DOHH2 (cell line): Measurements from ENCODE around the gene DYTN.

Experiments used
- H3F3A ChIP-seq: fragments of 200-600 bp; sonication (generic), shearing (Covaris generic); 2 replicates; pipeline ENCODE4 v1.6.0; 2016; ENCODE audit warnings: antibody characterized with exemption, mild to moderate bottlenecking; ENCODE audit not compliant: control insufficient read depth, insufficient read depth
- H3K27ac ChIP-seq: fragments of 200-600 bp; sonication (generic); 2 replicates; pipeline ENCODE4 v1.5.1; 2014; ENCODE audit warnings: low read depth, mild to moderate bottlenecking, low read length, moderate library complexity
- H3K27me3 ChIP-seq: fragments of 200-600 bp; sonication (generic); 2 replicates; pipeline ENCODE4 v1.6.1; 2014; ENCODE audit warnings: mild to moderate bottlenecking, low read length, mixed read lengths; ENCODE audit not compliant: control insufficient read depth
- H3K36me3 ChIP-seq: fragments of 200-600 bp; sonication (generic); 2 replicates; pipeline ENCODE4 v1.6.1; 2014; ENCODE audit warnings: mild to moderate bottlenecking, low read length, moderate library complexity, mixed read lengths; ENCODE audit not compliant: control insufficient read depth
- H3K4me1 ChIP-seq: fragments of 200-600 bp; sonication (generic); 2 replicates; pipeline ENCODE4 v1.6.1; 2014; ENCODE audit warnings: mild to moderate bottlenecking, low read length, mixed read lengths; ENCODE audit not compliant: control insufficient read depth
- H3K4me2 ChIP-seq: fragments of 200-600 bp; sonication (generic); 2 replicates; pipeline ENCODE4 v1.6.0; 2014; ENCODE audit warnings: mild to moderate bottlenecking, low read length, moderate library complexity
- H3K4me3 ChIP-seq: fragments of 200-600 bp; sonication (generic); 2 replicates; pipeline ENCODE4 v1.5.1; 2014; ENCODE audit warnings: mild to moderate bottlenecking, low read length, mixed read lengths
- H3K79me2 ChIP-seq: fragments of 200-600 bp; sonication (generic); 2 replicates; pipeline ENCODE4 v1.6.1; 2014; ENCODE audit warnings: mild to moderate bottlenecking, low read length, mixed read lengths; ENCODE audit not compliant: control insufficient read depth
- H3K9me2 ChIP-seq: fragments of 200-600 bp; sonication (generic); replicated peaks from 2 replicates; pipeline ENCODE4 v1.6.1; 2014; ENCODE audit warnings: mild to moderate bottlenecking, low read length, mixed read lengths; ENCODE audit not compliant: control insufficient read depth
- H3K9me3 ChIP-seq: fragments of 200-600 bp; sonication (generic); 2 replicates; pipeline ENCODE4 v1.6.1; 2014; ENCODE audit warnings: antibody characterized with exemption, low read length, mixed read lengths; ENCODE audit not compliant: control insufficient read depth, insufficient read depth
- H4K20me1 ChIP-seq: fragments of 200-600 bp; sonication (generic); 2 replicates; pipeline ENCODE4 v1.6.0; 2014; ENCODE audit warnings: low read depth, mild to moderate bottlenecking, antibody characterized with exemption, low read length, moderate library complexity; ENCODE audit not compliant: control insufficient read depth, insufficient read depth
- EZH2phosphoT487 ChIP-seq: fragments of 200-600 bp; sonication (generic); IDR thresholded peaks from 2 replicates; pipeline ENCODE4 v1.6.1; 2017; ENCODE audit warnings: borderline replicate concordance, mild to moderate bottlenecking, antibody characterized with exemption, low read length, moderate library complexity, mixed read lengths
- TF ChIP-seq, protein P1 (sequence below): fragments of 200-600 bp; sonication (generic); IDR thresholded peaks from one replicate; pipeline ENCODE4 v1.5.1; 2014; ENCODE audit warnings: antibody characterized with exemption, mild to moderate bottlenecking, low read depth, low read length; ENCODE audit not compliant: poor library complexity, severe bottlenecking

DYTN gene

DNA sequence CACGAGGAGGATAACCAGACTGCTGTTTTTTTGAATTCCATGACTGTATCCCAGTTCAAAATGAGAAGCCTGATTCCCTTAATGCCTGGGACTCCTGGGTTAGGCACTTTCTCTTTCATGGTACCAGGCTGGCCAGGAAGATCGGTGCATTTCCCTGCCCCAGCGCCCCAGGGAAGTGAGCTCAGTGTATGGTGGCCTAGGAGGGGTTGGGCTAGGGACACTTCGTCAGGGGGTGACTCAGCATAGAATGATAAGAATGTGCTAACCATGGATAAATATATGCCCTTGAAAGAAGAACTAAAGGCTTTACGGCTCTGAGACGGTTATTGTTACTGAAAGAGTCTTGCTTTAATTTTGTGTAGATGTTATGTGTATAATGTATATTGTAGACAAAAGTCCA is 103.4 kb downstream of the DYTN start:
- no peak overlapping the region for H3K27ac ChIP-seq
- H3K36me3 ChIP-seq, result no peaks in the 10 kb centered on the region
- H3K27me3 ChIP-seq, result no peaks in the 10 kb centered on the region
- H3K79me2 ChIP-seq, result no peaks in the 10 kb centered on the region
- H3K4me1 ChIP-seq, result no peaks in the 10 kb centered on the region
- no peaks in the 10 kb centered on the region for H3K9me2 ChIP-seq
- H4K20me1 ChIP-seq, result no peaks in the 10 kb centered on the region
- no peak overlapping the region for H3K4me3 ChIP-seq
- no peaks in the 10 kb centered on the region for H3K9me3 ChIP-seq
- no peaks in the 10 kb centered on the region for H3F3A ChIP-seq
- TF ChIP-seq EZH2phosphoT487, result no peak
- TF ChIP-seq, protein P1, sequence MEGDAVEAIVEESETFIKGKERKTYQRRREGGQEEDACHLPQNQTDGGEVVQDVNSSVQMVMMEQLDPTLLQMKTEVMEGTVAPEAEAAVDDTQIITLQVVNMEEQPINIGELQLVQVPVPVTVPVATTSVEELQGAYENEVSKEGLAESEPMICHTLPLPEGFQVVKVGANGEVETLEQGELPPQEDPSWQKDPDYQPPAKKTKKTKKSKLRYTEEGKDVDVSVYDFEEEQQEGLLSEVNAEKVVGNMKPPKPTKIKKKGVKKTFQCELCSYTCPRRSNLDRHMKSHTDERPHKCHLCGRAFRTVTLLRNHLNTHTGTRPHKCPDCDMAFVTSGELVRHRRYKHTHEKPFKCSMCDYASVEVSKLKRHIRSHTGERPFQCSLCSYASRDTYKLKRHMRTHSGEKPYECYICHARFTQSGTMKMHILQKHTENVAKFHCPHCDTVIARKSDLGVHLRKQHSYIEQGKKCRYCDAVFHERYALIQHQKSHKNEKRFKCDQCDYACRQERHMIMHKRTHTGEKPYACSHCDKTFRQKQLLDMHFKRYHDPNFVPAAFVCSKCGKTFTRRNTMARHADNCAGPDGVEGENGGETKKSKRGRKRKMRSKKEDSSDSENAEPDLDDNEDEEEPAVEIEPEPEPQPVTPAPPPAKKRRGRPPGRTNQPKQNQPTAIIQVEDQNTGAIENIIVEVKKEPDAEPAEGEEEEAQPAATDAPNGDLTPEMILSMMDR, result no peak
- no peak overlapping the region for H3K4me2 ChIP-seq

DNA sequence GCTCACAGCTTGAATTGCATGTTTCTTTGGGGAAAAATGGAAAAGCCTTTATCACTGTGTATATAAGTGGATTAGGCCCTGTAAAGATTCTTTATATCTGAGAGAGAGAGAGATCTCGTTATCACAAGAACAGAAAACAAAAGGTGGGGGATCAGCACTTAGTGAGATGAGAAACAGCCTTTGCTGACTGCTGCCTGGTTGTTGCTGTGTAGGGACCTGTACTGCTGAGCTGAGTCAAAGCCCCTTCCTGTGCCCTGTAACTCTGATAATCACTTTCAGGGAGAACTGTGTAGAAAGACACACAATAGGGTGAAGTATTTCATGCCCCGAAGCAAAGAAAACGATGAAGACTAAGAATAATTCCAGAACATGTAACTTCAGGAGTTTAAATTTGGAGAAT is 106.5 kb downstream of the DYTN start:
- Histone ChIP-seq H4K20me1 (no peaks in the 10 kb centered on the region), H3K4me2 (no peak overlapping the region), H3K4me1 (no peaks in the 10 kb centered on the region), H3K27ac (no peak overlapping the region), H3K9me2 (no peaks in the 10 kb centered on the region), H3K36me3 (no peaks in the 10 kb centered on the region), H3F3A (no peaks in the 10 kb centered on the region), H3K79me2 (no peaks in the 10 kb centered on the region), H3K27me3 (no peaks in the 10 kb centered on the region), H3K4me3 (no peak overlapping the region), H3K9me3 (no peaks in the 10 kb centered on the region)
- TF ChIP-seq EZH2phosphoT487, result no peak
- TF ChIP-seq, protein P1, result no peak

GRCh38 chr2:206611191-206611590 is 107.0 kb downstream of the DYTN start:
- Histone ChIP-seq H3K9me2 (no peaks in the 10 kb centered on the region), H3K27me3 (no peaks in the 10 kb centered on the region), H3K79me2 (no peaks in the 10 kb centered on the region), H3K4me1 (no peaks in the 10 kb centered on the region), H3F3A (no peaks in the 10 kb centered on the region), H3K9me3 (no peaks in the 10 kb centered on the region), H3K27ac (no peak overlapping the region), H4K20me1 (no peaks in the 10 kb centered on the region), H3K4me3 (no peak overlapping the region), H3K36me3 (no peaks in the 10 kb centered on the region), H3K4me2 (no peak overlapping the region)
- TF ChIP-seq, protein P1, result no peak
- no peak for TF ChIP-seq EZH2phosphoT487

DNA sequence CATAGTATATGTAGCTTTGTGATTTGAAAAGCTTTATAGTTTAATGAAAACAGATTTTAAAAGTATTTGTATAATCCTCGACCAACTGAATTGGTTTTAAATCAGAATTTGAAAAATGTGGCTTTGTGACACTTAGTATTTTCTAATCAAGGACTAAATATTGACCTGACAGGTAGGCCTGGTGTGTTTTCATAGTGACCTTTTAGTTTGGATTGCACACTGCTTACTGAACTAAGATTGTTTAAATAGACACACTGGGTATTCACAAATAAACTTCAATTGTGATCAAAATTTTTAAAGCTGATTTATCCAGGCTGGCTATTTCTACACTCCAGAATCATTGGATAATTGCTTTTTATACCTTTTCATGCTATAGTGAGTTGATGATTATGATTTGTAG is 107.7 kb downstream of the DYTN start:
- Histone ChIP-seq H3K4me1 (no peaks in the 10 kb centered on the region), H3K79me2 (no peaks in the 10 kb centered on the region), H3K4me3 (no peak overlapping the region), H4K20me1 (no peaks in the 10 kb centered on the region), H3K4me2 (no peak overlapping the region), H3K9me2 (no peaks in the 10 kb centered on the region), H3K27ac (no peak overlapping the region), H3K9me3 (no peaks in the 10 kb centered on the region), H3F3A (no peaks in the 10 kb centered on the region), H3K27me3 (no peaks in the 10 kb centered on the region), H3K36me3 (no peaks in the 10 kb centered on the region)
- no peak for TF ChIP-seq EZH2phosphoT487
- TF ChIP-seq, protein P1, result no peak
